T-helper 1 cell treated with Interleukin-12 subunit alpha and Interleukin-12 subunit beta and Interleukin-4 antibody, amounts not matched to agents 30 μg/mL and 1 μg/mL, for 36 hours (primary cell): ENCODE data around the gene ART1.

Experiments used
- H3K27ac Mint-ChIP-seq: one replicate; pipeline ENCODE4 v1.8.0; 2021; ENCODE audit warnings: mild to moderate bottlenecking, mixed read lengths
- H3K27me3 Mint-ChIP-seq: one replicate; pipeline ENCODE4 v1.8.0; 2021; ENCODE audit warnings: low read depth, mixed read lengths
- H3K36me3 Mint-ChIP-seq: one replicate; pipeline ENCODE4 v1.8.0; 2021; ENCODE audit warnings: low read depth, mixed read lengths
- H3K4me1 Mint-ChIP-seq: one replicate; pipeline ENCODE4 v1.8.0; 2021; ENCODE audit warnings: low read depth, mixed read lengths
- H3K4me3 Mint-ChIP-seq: one replicate; pipeline ENCODE4 v1.8.0; 2021; ENCODE audit warnings: mild to moderate bottlenecking, moderate library complexity, mixed read lengths
- H3K9me3 Mint-ChIP-seq: one replicate; pipeline ENCODE4 v1.8.0; 2021; ENCODE audit warnings: mixed read lengths

Gene ART1

GRCh38 chr11:3700910-3701309 lies 56.0 kb downstream of the ART1 start:
- peaks cover 48% of the 10 kb centered on the region for H3K36me3 Mint-ChIP-seq
- H3K27me3 Mint-ChIP-seq, result no peaks in the 10 kb centered on the region
- no peaks in the 10 kb centered on the region for H3K9me3 Mint-ChIP-seq
- no peak overlapping the region for H3K4me3 Mint-ChIP-seq
- peaks cover 1% of the 10 kb centered on the region for H3K4me1 Mint-ChIP-seq
- no peak overlapping the region for H3K27ac Mint-ChIP-seq

GRCh38 chr11:3703383-3703782 lies 58.5 kb downstream of the ART1 start:
- no peak overlapping the region for H3K4me3 Mint-ChIP-seq
- H3K9me3 Mint-ChIP-seq, result no peaks in the 10 kb centered on the region
- peaks cover 56% of the 10 kb centered on the region for H3K36me3 Mint-ChIP-seq
- H3K4me1 Mint-ChIP-seq, result peaks cover 1% of the 10 kb centered on the region
- H3K27me3 Mint-ChIP-seq, result no peaks in the 10 kb centered on the region
- H3K27ac Mint-ChIP-seq, result no peak overlapping the region

- peaks cover 42% of the 10 kb centered on the region for H3K36me3 Mint-ChIP-seq
- H3K27me3 Mint-ChIP-seq, result no peaks in the 10 kb centered on the region
- H3K9me3 Mint-ChIP-seq, result no peaks in the 10 kb centered on the region
- no peak overlapping the region for H3K4me3 Mint-ChIP-seq
- peaks cover under 1% of the 10 kb centered on the region for H3K4me1 Mint-ChIP-seq
- no peak overlapping the region for H3K27ac Mint-ChIP-seq
Observed at GRCh38 chr11:3707176-3707575, 62.2 kb downstream of the ART1 start.

GRCh38 chr11:3709977-3710376 lies 65.0 kb downstream of the ART1 start:
- H3K27me3 Mint-ChIP-seq, result no peaks in the 10 kb centered on the region
- no peaks in the 10 kb centered on the region for H3K9me3 Mint-ChIP-seq
- H3K27ac Mint-ChIP-seq, result no peak overlapping the region
- H3K4me3 Mint-ChIP-seq, result no peak overlapping the region
- no peaks in the 10 kb centered on the region for H3K4me1 Mint-ChIP-seq
- H3K36me3 Mint-ChIP-seq, result peaks cover 46% of the 10 kb centered on the region

- H3K27ac Mint-ChIP-seq, result peak overlapping the region; percentile 31
Observed at GRCh38 chr11:3710485-3711259, 65.7 kb downstream of the ART1 start.

GRCh38 chr11:3712274-3712673 lies 67.3 kb downstream of the ART1 start:
- H3K36me3 Mint-ChIP-seq, result peaks cover 37% of the 10 kb centered on the region

More at GRCh38 chr11:3710485-3711259, 65.7 kb downstream of the ART1 start:
- H3K9me3 Mint-ChIP-seq, result no peaks in the 10 kb centered on the region
- no peak overlapping the region for H3K4me3 Mint-ChIP-seq
- H3K4me1 Mint-ChIP-seq, result no peaks in the 10 kb centered on the region
- no peaks in the 10 kb centered on the region for H3K27me3 Mint-ChIP-seq
- H3K36me3 Mint-ChIP-seq, result peaks cover 43% of the 10 kb centered on the region

More at GRCh38 chr11:3712274-3712673, 67.3 kb downstream of the ART1 start:
- Mint-ChIP-seq H3K4me1 (no peaks in the 10 kb centered on the region), H3K27ac (no peak overlapping the region), H3K27me3 (no peaks in the 10 kb centered on the region), H3K9me3 (no peaks in the 10 kb centered on the region), H3K4me3 (no peak overlapping the region)
